H1 (cell line): Measurements from ENCODE around the gene ZNF408. TPM values are rescaled to one million over a fixed set of nuclear protein-coding genes. Genes with fewer than 3 reads are reported as not detected.

Experiments
- CTCF ChIA-PET: fragments of 300-600 bp; sonication (Branson Sonifier 250); formaldehyde crosslinking; loops from one replicate; lab custom pipeline; 2021; ENCODE audit not compliant: partially characterized antibody; lab: Charles Lee
- POLR2A ChIA-PET: fragments of 300-600 bp; sonication (Branson Sonifier 250); formaldehyde crosslinking; loops from one replicate; lab custom pipeline; 2021; ENCODE audit warnings: inconsistent platforms; ENCODE audit not compliant: partially characterized antibody; lab: Charles Lee
- DNase-seq, 2 experiments: peaks; one replicate each; pipeline versions ENCODE4 v3.0.0 to v3.0.0-alpha.2; 2010 to 2022; ENCODE audit warnings: low spot score in 2 of 2, low read depth in 1 of 2, mixed read lengths in 1 of 2
- FAIRE-seq: peaks from 2 replicates; lab custom pipeline; 2011; peaks lifted over from hg19 to GRCh38; lab: Jason Lieb, UNC
- H2AFZ ChIP-seq: 2 replicates; pipeline ENCODE4 v1.8.1; 2012; ENCODE audit warnings: low read length, inconsistent platforms
- H2AK5ac ChIP-seq: 2 replicates; pipeline ENCODE4 v1.6.1; 2013; ENCODE audit warnings: low read depth, low read length
- H2BK120ac ChIP-seq: replicated peaks from 2 replicates; pipeline ENCODE3; 2013; ENCODE audit warnings: low read depth, low read length, inconsistent platforms
- H2BK12ac ChIP-seq: 2 replicates; pipeline ENCODE4 v1.6.1; 2013; ENCODE audit warnings: low read depth, low read length
- H2BK15ac ChIP-seq: 2 replicates; pipeline ENCODE4 v1.6.1; 2013; ENCODE audit warnings: low read length
- H2BK20ac ChIP-seq: 2 replicates; pipeline ENCODE4 v1.6.1; 2013; ENCODE audit warnings: low read length
- H2BK5ac ChIP-seq: 2 replicates; pipeline ENCODE4 v1.6.1; 2013; ENCODE audit warnings: low read depth, low read length
- H3K14ac ChIP-seq: 2 replicates; pipeline ENCODE4 v1.6.1; 2013; ENCODE audit warnings: inconsistent platforms; ENCODE audit not compliant: insufficient read length
- H3K18ac ChIP-seq: 2 replicates; pipeline ENCODE4 v1.6.1; 2013; ENCODE audit warnings: low read length; ENCODE audit errors: extremely low read depth
- H3K23ac ChIP-seq: 2 replicates; pipeline ENCODE4 v1.6.1; 2013; ENCODE audit warnings: inconsistent platforms; ENCODE audit not compliant: insufficient read length
- H3K23me2 ChIP-seq: 2 replicates; pipeline ENCODE4 v1.6.1; 2013; ENCODE audit warnings: low read depth, low read length
- H3K27ac ChIP-seq: 2 replicates; pipeline ENCODE4 v1.6.1; 2011; ENCODE audit warnings: low read depth, low read length, inconsistent platforms
- H3K27me3 ChIP-seq, 4 experiments: replicated peaks in 1 of 4; 1 replicate in 1 of 4; 2 replicates in 3 of 4; pipeline versions ENCODE4 v1.6.1 to v1.8.1; 2011 to 2013; ENCODE audit warnings: low read length in 3 of 4, mild to moderate bottlenecking in 3 of 4, inconsistent platforms in 2 of 4, mixed read lengths in 2 of 4, moderate library complexity in 1 of 4; ENCODE audit not compliant: control insufficient read depth in 3 of 4, insufficient read depth in 3 of 4; ENCODE audit errors: extremely low read depth in 1 of 4
- H3K36me3 ChIP-seq, 4 experiments: 2 replicates each; pipeline versions ENCODE4 v1.6.1 to v1.8.1; 2011 to 2013; ENCODE audit warnings: mild to moderate bottlenecking in 4 of 4, low read length in 3 of 4, moderate library complexity in 2 of 4, control low read depth in 1 of 4, inconsistent platforms in 1 of 4; ENCODE audit not compliant: insufficient read depth in 4 of 4, control insufficient read depth in 2 of 4
- H3K4ac ChIP-seq: replicated peaks from 2 replicates; pipeline ENCODE3; 2013; ENCODE audit warnings: low read length, low read depth, mixed read lengths, inconsistent platforms; ENCODE audit not compliant: insufficient read length
- H3K4me1 ChIP-seq, 4 experiments: replicated peaks in 1 of 4; 1 replicate in 1 of 4; 2 replicates in 3 of 4; pipeline versions ENCODE4 v1.6.1 to v1.8.1; 2011 to 2013; ENCODE audit warnings: low read length in 3 of 4, inconsistent platforms in 2 of 4, mixed read lengths in 1 of 4; ENCODE audit not compliant: insufficient read depth in 4 of 4, control insufficient read depth in 3 of 4
- H3K4me2 ChIP-seq, 2 experiments: 2 replicates each; pipeline versions ENCODE4 v1.6.1 to v1.8.1; 2011 to 2013; ENCODE audit warnings: low read depth in 2 of 2, low read length in 2 of 2, control low read depth in 1 of 2, inconsistent platforms in 1 of 2, mild to moderate bottlenecking in 1 of 2; ENCODE audit not compliant: insufficient read depth in 1 of 2
- H3K4me3 ChIP-seq, 4 experiments: fragments of 200-600, 300-600 bp in 1 of 4; sonication (generic), shearing (Covaris generic), sonication (Bioruptor Twin) in 1 of 4; 2 replicates each; pipeline versions ENCODE4 v1.5.1 to v1.8.1; 2011 to 2016; ENCODE audit warnings: low read length in 4 of 4, low read depth in 3 of 4, control low read depth in 2 of 4, inconsistent platforms in 2 of 4, mild to moderate bottlenecking in 2 of 4, mixed read lengths in 1 of 4, moderate library complexity in 1 of 4; ENCODE audit not compliant: insufficient read depth in 2 of 4; ENCODE audit errors: extremely low read depth in 1 of 4
- H3K56ac ChIP-seq: replicated peaks from 2 replicates; pipeline ENCODE3; 2013; ENCODE audit warnings: low read depth, mild to moderate bottlenecking, mixed read lengths, low read length, inconsistent platforms; ENCODE audit not compliant: insufficient read length
- H3K79me1 ChIP-seq: 2 replicates; pipeline ENCODE4 v1.6.1; 2013; ENCODE audit warnings: low read depth, low read length, control low read depth
- H3K79me2 ChIP-seq, 2 experiments: 2 replicates each; pipeline versions ENCODE4 v1.6.1 to v1.8.1; 2012 to 2013; ENCODE audit warnings: low read length in 2 of 2, mild to moderate bottlenecking in 2 of 2, inconsistent platforms in 1 of 2; ENCODE audit not compliant: insufficient read depth in 2 of 2, control insufficient read depth in 1 of 2
- H3K9ac ChIP-seq, 4 experiments: replicated peaks in 1 of 4; 1 replicate in 1 of 4; 2 replicates in 3 of 4; pipeline versions ENCODE4 v1.6.1 to v1.8.1; 2011 to 2013; ENCODE audit warnings: low read depth in 3 of 4, low read length in 3 of 4, control low read depth in 2 of 4, mild to moderate bottlenecking in 2 of 4, moderate library complexity in 2 of 4, inconsistent platforms in 1 of 4; ENCODE audit errors: extremely low read depth in 1 of 4
- H3K9me3 ChIP-seq, 2 experiments: 2 replicates each; pipeline versions ENCODE4 v1.6.1 to v1.8.1; 2012 to 2013; ENCODE audit warnings: mild to moderate bottlenecking in 2 of 2, moderate library complexity in 2 of 2, control low read depth in 1 of 2, inconsistent platforms in 1 of 2, low read depth in 1 of 2, low read length in 1 of 2, mixed read lengths in 1 of 2; ENCODE audit not compliant: insufficient read depth in 2 of 2
- H4K20me1 ChIP-seq, 2 experiments: replicated peaks in 1 of 2; 2 replicates each; pipeline versions ENCODE3 to v1.8.1; 2011 to 2013; ENCODE audit warnings: inconsistent platforms in 2 of 2, low read length in 2 of 2, mild to moderate bottlenecking in 1 of 2; ENCODE audit not compliant: insufficient read depth in 2 of 2, control insufficient read depth in 1 of 2
- H4K5ac ChIP-seq: 2 replicates; pipeline ENCODE4 v1.6.1; 2013; ENCODE audit warnings: low read length, low read depth, mixed read lengths, inconsistent platforms; ENCODE audit not compliant: insufficient read length
- H4K8ac ChIP-seq: 2 replicates; pipeline ENCODE4 v1.8.0; 2013; ENCODE audit warnings: mild to moderate bottlenecking, moderate library complexity, low read length, inconsistent platforms; ENCODE audit not compliant: insufficient read depth; ENCODE audit errors: extremely low read depth
- H4K91ac ChIP-seq: replicated peaks from 2 replicates; pipeline ENCODE3; 2013; ENCODE audit warnings: low read length, mixed read lengths, inconsistent platforms; ENCODE audit not compliant: insufficient read length
- CBX5 ChIP-seq: fragments of 300-800, 300-1000 bp; sonication (generic); IDR thresholded peaks from 2 replicates; pipeline ENCODE4 v1.7.1; 2016; ENCODE audit warnings: antibody characterized with exemption, low read length, low read depth
- EP300 ChIP-seq, 2 experiments: IDR thresholded peaks; 1 replicate in 1 of 2; 2 replicates in 1 of 2; pipeline ENCODE4 v1.6.1; 2011 to 2012; ENCODE audit warnings: low read depth in 2 of 2, low read length in 2 of 2, mild to moderate bottlenecking in 2 of 2, borderline replicate concordance in 1 of 2, inconsistent platforms in 1 of 2, moderate library complexity in 1 of 2
- EZH2 ChIP-seq: fragments of 200-600 bp; sonication (generic); IDR thresholded peaks from 2 replicates; pipeline ENCODE4 v1.7.1; 2012; ENCODE audit warnings: low read depth, mild to moderate bottlenecking, moderate library complexity, low read length, inconsistent platforms; ENCODE audit not compliant: severe bottlenecking
- FOSL1 ChIP-seq: IDR thresholded peaks from 2 replicates; pipeline ENCODE4 v1.6.1; 2011; ENCODE audit warnings: mild to moderate bottlenecking, low read depth, low read length, moderate library complexity; ENCODE audit not compliant: insufficient read depth
- GABPA ChIP-seq: IDR thresholded peaks from 2 replicates; pipeline ENCODE4 v1.6.1; 2011; ENCODE audit warnings: mild to moderate bottlenecking, low read length, moderate library complexity, borderline replicate concordance; ENCODE audit not compliant: insufficient read depth
- RXRA ChIP-seq: IDR thresholded peaks from 2 replicates; pipeline ENCODE4 v1.6.1; 2011; ENCODE audit warnings: low read depth, mild to moderate bottlenecking, low read length, moderate library complexity; ENCODE audit not compliant: insufficient read depth
- TEAD4 ChIP-seq: IDR thresholded peaks from 2 replicates; pipeline ENCODE4 v1.6.1; 2012; ENCODE audit warnings: low read depth, low read length, inconsistent platforms, mixed read lengths
- WGBS, 2 experiments: shearing (Covaris generic) in 1 of 2; methylation state at CpG; one replicate each; pipeline versions ENCODE4 v1.1.6 to v1.1.7; 2013 to 2015; ENCODE audit warnings: low lambda C conversion rate in 2 of 2, mixed read lengths in 2 of 2, inconsistent platforms in 1 of 2, low coverage in 1 of 2, missing lambda C conversion rate in 1 of 2; ENCODE audit not compliant: insufficient replicate concordance in 2 of 2, insufficient coverage in 1 of 2, insufficient read length in 1 of 2; ENCODE audit errors: extremely low coverage in 1 of 2, missing lambda C conversion rate in 1 of 2; 5-methylcytosine and 5-hydroxymethylcytosine counted together
- polyA plus RNA-seq, 7 experiments: library from polyadenylated mRNA; depleted of rRNA in 3 of 7; stranded (reverse) in 5 of 7; unstranded in 2 of 7; fragments of >200 nt in 5 of 7; fragments of 200-250 nt in 2 of 7; gene quantifications; 1 replicate in 5 of 7; 2 replicates in 1 of 7; 4 replicates in 1 of 7; pipeline versions ENCODE4 v1.2.1 to v1.2.3, GENCODE V29; 2011 to 2013; ENCODE audit warnings: missing spikeins in 2 of 7, mixed read lengths in 2 of 7
- total RNA-seq: library from RNA; stranded (reverse); fragmentation: NEBNext Ultra II Directional; extraction: Animal tissue kit (Norgen Biotek cat#: 25700); gene quantifications from 2 replicates; pipeline ENCODE4 v1.2.1, GENCODE V29; 2021

ZNF408 gene
- total and polyA plus RNA-seq, 2 of the 8 experiments (the other 6 are each of a cell fraction or from before 2014, with no cell fraction given), result 10.7 to 11.0 TPM

- Histone ChIP-seq H3K4me1 (no peaks in the 10 kb centered on the region; a peak in 2 of 7 replicates), H2BK15ac (no peak overlapping the region), H3K79me1 (no peaks in the 10 kb centered on the region), H2BK12ac (no peak overlapping the region), H2BK5ac (no peak overlapping the region), H2AK5ac (no peak overlapping the region), H4K8ac (no peak overlapping the region), H2BK20ac (no peak overlapping the region), H2AFZ (no peak overlapping the region), H3K79me2 (peaks cover 0 to 4% of the 10 kb centered on the region in 2 experiments; a peak in 1 of 4 replicates), H3K9me3 (no peaks in the 10 kb centered on the region), H3K23me2 (no peaks in the 10 kb centered on the region), H4K5ac (no peak overlapping the region), H3K27ac (no peak overlapping the region), H3K9ac (no peak overlapping the region), H3K18ac (no peak overlapping the region), H3K56ac (no peak overlapping the region), H3K23ac (no peak overlapping the region), H4K91ac (no peak overlapping the region), H3K27me3 (no peaks in the 10 kb centered on the region), H3K36me3 (peaks cover 2 to 11% (median 6%) of the 10 kb centered on the region in 4 experiments; a peak in 3 of 8 replicates), H3K14ac (no peak overlapping the region), H3K4me3 (no peak overlapping the region), H4K20me1 (peaks cover 2% of the 10 kb centered on the region in 2 experiments), H3K4me2 (no peak overlapping the region), H2BK120ac (no peak overlapping the region), H3K4ac (no peak overlapping the region)
- no peak for FAIRE-seq
- no peak for DNase-seq
- 87% methylated on average over 7 of the region's 7 CpGs; no CpG with 5 or more reads in 1 of the 2 experiments for WGBS, 2 experiments
- CTCF ChIA-PET, result interaction anchor here (0.7 to 2.0 kb wide), 5 partner anchors 8 to 16 kb away, joined by 3 to 6 read pairs (median 3); no protein-coding TSS in a partner anchor
- POLR2A ChIA-PET, result interaction anchor here (1.3 kb wide), 1 partner anchor 20 kb away, joined by 3 read pairs; no protein-coding TSS in a partner anchor
- no peak for TF ChIP-seq FOSL1
- TF ChIP-seq EP300 (IDR thresholded peaks at IDR 0.05; ENCODE audit: borderline replicate concordance in 1 of 2, low read depth in 2 of 2, low read length in 2 of 2), result no peak
- no peak for TF ChIP-seq RXRA
- no peak for TF ChIP-seq EZH2
- no peak for TF ChIP-seq TEAD4
- TF ChIP-seq CBX5, result no peak
- no peak for TF ChIP-seq GABPA
These were observed 6.2 kb upstream of the ZNF408 start for GRCh38 chr11:46694607-46695006.
